ENCODE results near the gene SLK.

Gene SLK

GRCh38 chr10:103969857-103970627, 3.1 kb downstream of the SLK start:
- Histone ChIP-seq H3K4me1 (ENCODE audit: control extremely low read depth in 1 of 4, control insufficient read depth in 4 of 4, insufficient read depth in 4 of 4, low read length in 3 of 4) (peaks cover 7 to 41% (median 32%) of the 10 kb centered on the region in 4 experiments), H3K4me3 (ENCODE audit: control insufficient read depth in 1 of 7, extremely low read depth in 1 of 7, insufficient read depth in 4 of 7, low read depth in 2 of 7, low read length in 6 of 7) (peak overlapping the region in 6 of 7 experiments; percentile 64 to 99 (median 94)), H3K9me3 (ENCODE audit: control extremely low read depth in 1 of 5, control insufficient read depth in 4 of 5, insufficient read depth in 2 of 5, low read depth in 1 of 5, low read length in 4 of 5) (no peaks in the 10 kb centered on the region), H3K27ac (ENCODE audit: insufficient read depth in 1 of 2, low read depth in 1 of 2, low read length in 2 of 2, poor library complexity in 1 of 2, severe bottlenecking in 2 of 2) (peak overlapping the region in 1 of 2 experiments; percentile 90), H3K36me3 (ENCODE audit: control insufficient read depth in 4 of 4, insufficient read depth in 4 of 4, low read length in 3 of 4) (peaks cover 0 to 3% (median 0%) of the 10 kb centered on the region in 4 experiments), H3K27me3 (replicated peaks in 2 of 5; ENCODE audit: control insufficient read depth in 4 of 5, insufficient read depth in 5 of 5, low read length in 4 of 5) (no peaks in the 10 kb centered on the region)
- WGBS (ENCODE audit: insufficient coverage): no CpG with 5 or more reads among the region's 2 CpGs
- no peak for DNase-seq
- ChIA-PET CTCF (interaction anchor here (1.0 to 1.3 kb wide), 4 partner anchors 9 to 152 kb away, joined by 3 read pairs; no protein-coding TSS in a partner anchor), POLR2A (no interaction called here)

DNA sequence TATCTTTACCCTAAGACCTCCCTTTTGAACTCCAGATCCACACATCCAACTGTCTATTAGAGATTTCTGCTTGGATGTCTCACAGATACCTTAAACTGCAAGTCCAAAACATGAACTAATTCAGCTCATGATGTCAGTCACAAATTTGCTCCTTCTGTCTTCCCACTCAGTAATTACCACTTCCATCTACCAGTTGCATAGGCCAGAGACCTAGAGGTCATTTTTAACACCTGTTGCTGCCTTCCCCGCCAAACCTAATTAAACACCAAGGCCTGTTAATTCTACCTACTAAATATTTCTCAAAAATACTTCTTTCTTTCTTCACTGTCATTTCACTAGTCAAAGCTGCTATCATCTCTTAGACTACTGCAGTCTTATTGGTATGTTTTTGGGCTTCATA, 8.2 kb downstream of the SLK start:
- WGBS (ENCODE audit: insufficient coverage): no CpG with 5 or more reads among the region's 1 CpG
- H3K27me3 ChIP-seq (replicated peaks in 2 of 5; ENCODE audit: control insufficient read depth in 4 of 5, insufficient read depth in 5 of 5, low read length in 4 of 5): no peaks in the 10 kb centered on the region
- H3K4me3 ChIP-seq (ENCODE audit: control insufficient read depth in 1 of 7, extremely low read depth in 1 of 7, insufficient read depth in 4 of 7, low read depth in 2 of 7, low read length in 6 of 7): no peak overlapping the region
- no peak overlapping the region for H3K27ac ChIP-seq (ENCODE audit: insufficient read depth in 1 of 2, low read depth in 1 of 2, low read length in 2 of 2, poor library complexity in 1 of 2, severe bottlenecking in 2 of 2)
- ChIA-PET POLR2A (no interaction called here), CTCF (no interaction called here)
- H3K36me3 ChIP-seq (ENCODE audit: control insufficient read depth in 4 of 4, insufficient read depth in 4 of 4, low read length in 3 of 4): peaks cover 0 to 3% (median 0%) of the 10 kb centered on the region in 4 experiments
- H3K4me1 ChIP-seq (ENCODE audit: control extremely low read depth in 1 of 4, control insufficient read depth in 4 of 4, insufficient read depth in 4 of 4, low read length in 3 of 4): peaks cover 0 to 16% (median 12%) of the 10 kb centered on the region in 4 experiments
- no peaks in the 10 kb centered on the region for H3K9me3 ChIP-seq (ENCODE audit: control extremely low read depth in 1 of 5, control insufficient read depth in 4 of 5, insufficient read depth in 2 of 5, low read depth in 1 of 5, low read length in 4 of 5)
- DNase-seq: no peak

- DNase-seq: no peak
- CTCF ChIA-PET: interaction anchor here (0.9 to 1.3 kb wide), 2 partner anchors 62 to 65 kb away, joined by 3 to 5 read pairs; no protein-coding TSS in a partner anchor
- no peaks in the 10 kb centered on the region for H3K9me3 ChIP-seq (ENCODE audit: control extremely low read depth in 1 of 5, control insufficient read depth in 4 of 5, insufficient read depth in 2 of 5, low read depth in 1 of 5, low read length in 4 of 5)
- POLR2A ChIA-PET: interaction anchor here (0.6 kb wide), 2 partner anchors 292 to 1465 kb away, joined by 4 read pairs; no protein-coding TSS in a partner anchor
- H3K27ac ChIP-seq (ENCODE audit: insufficient read depth in 1 of 2, low read depth in 1 of 2, low read length in 2 of 2, poor library complexity in 1 of 2, severe bottlenecking in 2 of 2): no peak overlapping the region
- H3K4me3 ChIP-seq (ENCODE audit: control insufficient read depth in 1 of 7, extremely low read depth in 1 of 7, insufficient read depth in 4 of 7, low read depth in 2 of 7, low read length in 6 of 7): no peak overlapping the region
- peaks cover 0 to 17% (median 11%) of the 10 kb centered on the region in 4 experiments for H3K4me1 ChIP-seq (ENCODE audit: control extremely low read depth in 1 of 4, control insufficient read depth in 4 of 4, insufficient read depth in 4 of 4, low read length in 3 of 4)
- no peaks in the 10 kb centered on the region for H3K27me3 ChIP-seq (replicated peaks in 2 of 5; ENCODE audit: control insufficient read depth in 4 of 5, insufficient read depth in 5 of 5, low read length in 4 of 5)
- 93% methylated on average over 2 of the region's 2 CpGs for WGBS (ENCODE audit: insufficient coverage)
- peaks cover 0 to 3% (median 0%) of the 10 kb centered on the region in 4 experiments for H3K36me3 ChIP-seq (ENCODE audit: control insufficient read depth in 4 of 4, insufficient read depth in 4 of 4, low read length in 3 of 4)
These were observed 10.3 kb downstream of the SLK start for GRCh38 chr10:103977204-103977603.

DNA sequence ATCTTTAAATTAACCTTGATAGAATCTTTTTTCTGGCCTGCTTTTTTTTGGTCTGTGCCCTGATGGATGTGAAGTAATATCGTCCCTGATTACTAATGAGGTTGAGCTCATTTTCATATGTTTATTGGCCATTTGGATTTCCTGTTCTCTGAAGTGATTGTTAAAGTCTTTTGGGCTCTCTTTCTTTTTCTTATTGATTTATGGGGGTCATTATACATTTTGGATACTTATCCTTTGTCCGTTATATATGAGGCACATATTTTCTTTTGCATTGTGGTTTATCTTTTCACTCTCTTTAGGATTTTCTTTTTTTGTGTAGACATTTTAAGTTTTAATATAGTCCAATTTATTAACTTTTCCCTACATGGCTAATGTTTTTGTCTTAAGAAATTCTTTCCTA, 12.6 kb downstream of the SLK start:
- peaks cover 19 to 40% (median 28%) of the 10 kb centered on the region in 4 experiments for H3K4me1 ChIP-seq (ENCODE audit: control extremely low read depth in 1 of 4, control insufficient read depth in 4 of 4, insufficient read depth in 4 of 4, low read length in 3 of 4)
- H3K27ac ChIP-seq (ENCODE audit: insufficient read depth in 1 of 2, low read depth in 1 of 2, low read length in 2 of 2, poor library complexity in 1 of 2, severe bottlenecking in 2 of 2): no peak overlapping the region
- no peaks in the 10 kb centered on the region for H3K27me3 ChIP-seq (replicated peaks in 2 of 5; ENCODE audit: control insufficient read depth in 4 of 5, insufficient read depth in 5 of 5, low read length in 4 of 5)
- no peaks in the 10 kb centered on the region for H3K36me3 ChIP-seq (ENCODE audit: control insufficient read depth in 4 of 4, insufficient read depth in 4 of 4, low read length in 3 of 4)
- no peaks in the 10 kb centered on the region for H3K9me3 ChIP-seq (ENCODE audit: control extremely low read depth in 1 of 5, control insufficient read depth in 4 of 5, insufficient read depth in 2 of 5, low read depth in 1 of 5, low read length in 4 of 5)
- no CpG with 5 or more reads among the region's 2 CpGs for WGBS (ENCODE audit: insufficient coverage)
- POLR2A ChIA-PET: no interaction called here
- DNase-seq: no peak
- CTCF ChIA-PET: no interaction called here
- H3K4me3 ChIP-seq (ENCODE audit: control insufficient read depth in 1 of 7, extremely low read depth in 1 of 7, insufficient read depth in 4 of 7, low read depth in 2 of 7, low read length in 6 of 7): no peak overlapping the region

- Histone ChIP-seq H3K27ac (ENCODE audit: insufficient read depth in 1 of 2, low read depth in 1 of 2, low read length in 2 of 2, poor library complexity in 1 of 2, severe bottlenecking in 2 of 2) (no peak overlapping the region), H3K36me3 (ENCODE audit: control insufficient read depth in 4 of 4, insufficient read depth in 4 of 4, low read length in 3 of 4) (no peaks in the 10 kb centered on the region), H3K27me3 (replicated peaks in 2 of 5; ENCODE audit: control insufficient read depth in 4 of 5, insufficient read depth in 5 of 5, low read length in 4 of 5) (no peaks in the 10 kb centered on the region), H3K4me3 (ENCODE audit: control insufficient read depth in 1 of 7, extremely low read depth in 1 of 7, insufficient read depth in 4 of 7, low read depth in 2 of 7, low read length in 6 of 7) (peak overlapping the region in 1 of 7 experiments; percentile 50), H3K9me3 (ENCODE audit: control extremely low read depth in 1 of 5, control insufficient read depth in 4 of 5, insufficient read depth in 2 of 5, low read depth in 1 of 5, low read length in 4 of 5) (no peaks in the 10 kb centered on the region), H3K4me1 (ENCODE audit: control extremely low read depth in 1 of 4, control insufficient read depth in 4 of 4, insufficient read depth in 4 of 4, low read length in 3 of 4) (peaks cover 19 to 43% (median 29%) of the 10 kb centered on the region in 4 experiments)
- DNase-seq: peak in 2 of 3 donors; percentile 49 to 66
- 0% methylated on average over 1 of the region's 6 CpGs for WGBS (ENCODE audit: insufficient coverage)
- ChIA-PET POLR2A (no interaction called here), CTCF (interaction anchor here (1.1 kb wide), 1 partner anchor 68 kb away, joined by 3 read pairs; no protein-coding TSS in a partner anchor)
These were observed 13.5 kb downstream of the SLK start for GRCh38 chr10:103980288-103980906.

DNA sequence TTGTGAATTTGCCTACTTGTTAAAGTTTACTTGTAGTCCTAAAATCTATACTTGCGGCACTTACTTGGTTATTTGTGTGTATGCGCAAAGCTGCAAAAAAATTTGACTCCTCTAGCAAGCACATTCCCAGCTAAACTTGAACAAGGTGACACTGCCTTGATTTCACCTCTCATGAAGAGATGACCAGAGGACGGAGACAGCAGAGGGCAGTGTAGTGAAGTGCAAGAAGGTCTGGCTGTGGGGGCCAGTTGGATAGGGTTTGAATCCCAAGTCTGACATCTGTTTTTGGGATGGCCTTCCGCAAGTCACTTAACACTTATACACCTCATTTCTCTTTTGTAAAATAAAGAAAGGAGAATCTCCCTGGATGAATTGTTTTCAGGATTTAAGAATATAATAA, 15.7 kb downstream of the SLK start:
- H3K27ac ChIP-seq (ENCODE audit: insufficient read depth in 1 of 2, low read depth in 1 of 2, low read length in 2 of 2, poor library complexity in 1 of 2, severe bottlenecking in 2 of 2): no peak overlapping the region
- peaks cover 24 to 43% (median 29%) of the 10 kb centered on the region in 4 experiments for H3K4me1 ChIP-seq (ENCODE audit: control extremely low read depth in 1 of 4, control insufficient read depth in 4 of 4, insufficient read depth in 4 of 4, low read length in 3 of 4)
- H3K9me3 ChIP-seq (ENCODE audit: control extremely low read depth in 1 of 5, control insufficient read depth in 4 of 5, insufficient read depth in 2 of 5, low read depth in 1 of 5, low read length in 4 of 5): no peaks in the 10 kb centered on the region
- no peaks in the 10 kb centered on the region for H3K36me3 ChIP-seq (ENCODE audit: control insufficient read depth in 4 of 4, insufficient read depth in 4 of 4, low read length in 3 of 4)
- WGBS (ENCODE audit: insufficient coverage): no CpG with 5 or more reads among the region's 4 CpGs
- ChIA-PET CTCF (interaction anchor here (0.8 to 1.6 kb wide), 8 partner anchors 13 to 158 kb away, joined by 3 to 8 read pairs (median 4); no protein-coding TSS in a partner anchor), POLR2A (interaction anchor here (0.7 to 1.1 kb wide), 2 partner anchors 14 to 74 kb away, joined by 3 to 6 read pairs; no protein-coding TSS in a partner anchor)
- DNase-seq: no peak
- H3K4me3 ChIP-seq (ENCODE audit: control insufficient read depth in 1 of 7, extremely low read depth in 1 of 7, insufficient read depth in 4 of 7, low read depth in 2 of 7, low read length in 6 of 7): peak overlapping the region in 1 of 7 experiments; percentile 53
- no peaks in the 10 kb centered on the region for H3K27me3 ChIP-seq (replicated peaks in 2 of 5; ENCODE audit: control insufficient read depth in 4 of 5, insufficient read depth in 5 of 5, low read length in 4 of 5)
